NCI-H1436 treated with DMSO at 0.1 percent for 48 hours (cell line): ENCODE results near the gene SPAG5.

Experiments used
- DNase-seq: peaks from one replicate; lab custom pipeline; 2025; lab: John Stamatoyannopoulos, UW

The SPAG5 gene

DNA sequence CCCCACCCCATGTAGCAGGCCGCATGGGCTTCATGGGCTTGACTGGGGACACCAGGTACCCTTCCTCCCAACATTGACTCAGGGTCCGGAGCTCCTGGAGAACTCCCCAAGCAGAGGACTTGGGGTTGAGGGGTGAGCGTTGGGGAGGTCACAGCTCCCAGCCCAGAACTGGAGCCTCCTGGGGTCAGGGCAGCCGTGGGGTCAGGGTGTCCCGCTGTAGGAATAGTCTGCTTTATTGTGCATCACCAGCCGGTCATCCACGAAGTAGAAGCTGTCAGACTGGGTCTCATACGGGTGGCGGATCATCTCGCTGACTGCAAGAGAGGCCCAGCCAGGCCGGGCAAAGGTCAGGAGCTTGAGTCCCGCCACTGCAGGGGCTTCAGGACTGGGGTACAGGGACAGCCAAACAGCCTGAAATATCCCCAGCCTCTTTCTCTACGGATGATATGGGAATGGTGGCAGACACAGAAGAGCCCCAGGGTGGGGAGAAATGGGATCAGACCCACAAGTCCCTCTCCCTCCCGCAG, 51.7 kb downstream of the SPAG5 start:
- DNase-seq, result no peak

DNA sequence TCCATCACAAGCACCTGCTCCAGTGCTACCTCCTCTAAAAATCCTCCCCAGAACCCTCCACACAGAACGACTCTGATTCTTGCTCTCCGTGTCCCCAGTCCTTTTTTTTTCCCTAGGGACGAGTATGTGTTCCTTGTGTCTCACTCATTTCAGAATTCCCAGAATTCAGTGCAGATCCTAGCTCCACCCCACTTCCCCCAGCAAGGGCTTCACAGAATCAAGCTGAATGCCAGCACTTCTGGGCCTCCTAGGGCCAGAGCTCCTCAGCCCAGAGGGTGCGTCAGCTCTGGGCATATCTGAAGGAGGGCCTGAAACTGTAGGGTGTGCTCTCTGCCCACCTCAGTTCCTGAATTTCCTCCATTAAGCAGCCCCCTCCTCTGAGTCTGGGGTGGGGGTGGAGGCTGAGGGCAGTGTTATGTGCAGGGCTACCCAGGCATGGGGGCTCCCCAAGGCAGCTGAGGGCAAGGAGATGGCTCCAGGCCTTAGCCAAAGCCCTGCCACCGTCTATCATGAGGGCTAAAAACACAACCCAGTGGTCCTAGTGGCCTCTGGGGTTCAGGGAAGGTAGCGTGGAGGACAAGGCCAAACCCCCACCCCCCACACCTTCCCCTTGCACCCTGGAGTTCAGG, 52.9 kb downstream of the SPAG5 start:
- no peak for DNase-seq

DNA sequence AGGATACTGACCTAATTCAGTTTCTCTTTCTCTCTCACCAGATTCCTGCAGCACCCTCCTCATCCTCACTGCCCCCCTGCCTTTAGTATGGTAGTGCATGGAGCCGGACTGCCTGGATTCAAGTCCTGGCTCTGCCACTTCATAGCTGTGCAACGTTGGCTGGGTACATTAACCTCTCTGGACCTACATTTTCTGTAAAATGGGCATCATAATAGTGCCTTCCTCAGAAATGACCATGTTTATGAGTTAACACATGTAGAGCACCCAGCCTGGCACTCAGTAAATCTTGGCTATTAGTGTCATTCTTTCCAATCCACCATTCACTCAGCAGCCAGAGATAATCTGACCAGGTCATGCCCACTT, 53.7 kb downstream of the SPAG5 start:
- no peak for DNase-seq

DNA sequence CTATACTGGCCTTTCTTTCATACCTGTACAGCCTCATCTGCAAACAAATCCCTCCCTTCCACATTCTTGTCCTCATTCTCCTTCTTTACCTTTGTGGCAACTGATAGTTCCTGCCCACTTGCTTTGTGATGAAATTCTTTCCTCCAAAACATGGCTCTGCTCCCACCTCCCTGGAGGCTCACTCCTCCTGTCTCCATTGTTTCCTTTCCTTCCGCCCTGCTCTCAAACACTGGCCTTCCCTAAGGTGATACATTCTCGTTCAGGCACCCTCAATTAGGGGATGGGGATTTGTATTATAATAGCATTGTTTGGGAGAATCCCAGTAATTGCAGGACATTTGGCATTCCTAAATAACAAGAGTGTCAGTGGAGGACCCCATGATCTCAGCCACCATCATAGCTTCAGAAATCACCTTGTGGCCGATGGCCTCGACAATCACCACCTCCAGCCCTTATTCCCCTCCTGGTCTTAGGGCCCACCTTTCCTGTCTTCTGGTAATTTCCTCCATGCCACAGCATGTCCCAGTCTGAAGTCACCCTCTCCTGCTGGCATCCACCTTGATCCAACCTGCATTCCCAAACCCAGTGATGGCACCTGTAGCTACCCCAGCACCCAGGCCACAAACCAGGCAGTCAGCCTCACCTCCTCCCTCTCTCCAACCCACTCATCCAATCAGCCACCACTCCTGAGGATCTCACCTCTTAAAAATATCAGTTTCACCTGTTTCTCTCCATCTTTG, 54.3 kb downstream of the SPAG5 start:
- no peak for DNase-seq

DNA sequence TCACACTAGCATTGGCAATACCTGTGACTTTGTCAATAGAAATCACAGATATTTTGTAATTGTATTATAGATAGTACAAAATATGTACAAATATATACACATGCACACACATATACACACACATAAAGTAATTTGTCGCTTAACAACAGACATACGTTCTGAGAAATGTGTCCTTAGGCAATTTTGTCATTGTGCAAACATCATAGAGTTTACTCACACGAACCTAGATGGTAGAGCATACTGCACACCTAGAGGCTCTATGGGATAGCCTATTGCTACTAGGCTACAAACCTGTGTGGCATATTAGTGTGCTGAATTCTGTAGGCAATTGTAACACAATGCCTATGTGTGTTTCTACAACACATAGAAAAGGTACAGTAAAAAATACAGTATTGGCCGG, 57.4 kb downstream of the SPAG5 start:
- no peak for DNase-seq

DNA sequence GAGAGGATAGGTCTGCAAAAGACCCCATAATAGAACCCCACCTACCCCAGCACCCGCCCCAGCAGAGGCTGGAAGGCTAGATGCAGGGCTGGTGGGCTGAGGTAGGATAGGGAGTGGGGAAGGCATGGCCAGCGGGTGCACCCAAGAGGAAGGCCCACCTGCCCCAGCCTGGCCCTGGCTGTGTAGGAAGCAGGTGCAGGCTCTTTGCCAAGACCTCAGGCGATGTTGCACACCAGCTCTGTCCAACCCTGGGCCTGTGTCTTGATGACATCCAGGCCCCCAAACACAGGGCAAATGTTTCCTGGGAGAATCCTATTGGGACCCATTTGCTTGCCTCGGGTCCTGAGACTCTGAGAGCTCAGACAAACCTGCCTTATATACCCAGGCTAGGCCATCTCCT, 58.6 kb downstream of the SPAG5 start:
- DNase-seq, result no peak

DNA sequence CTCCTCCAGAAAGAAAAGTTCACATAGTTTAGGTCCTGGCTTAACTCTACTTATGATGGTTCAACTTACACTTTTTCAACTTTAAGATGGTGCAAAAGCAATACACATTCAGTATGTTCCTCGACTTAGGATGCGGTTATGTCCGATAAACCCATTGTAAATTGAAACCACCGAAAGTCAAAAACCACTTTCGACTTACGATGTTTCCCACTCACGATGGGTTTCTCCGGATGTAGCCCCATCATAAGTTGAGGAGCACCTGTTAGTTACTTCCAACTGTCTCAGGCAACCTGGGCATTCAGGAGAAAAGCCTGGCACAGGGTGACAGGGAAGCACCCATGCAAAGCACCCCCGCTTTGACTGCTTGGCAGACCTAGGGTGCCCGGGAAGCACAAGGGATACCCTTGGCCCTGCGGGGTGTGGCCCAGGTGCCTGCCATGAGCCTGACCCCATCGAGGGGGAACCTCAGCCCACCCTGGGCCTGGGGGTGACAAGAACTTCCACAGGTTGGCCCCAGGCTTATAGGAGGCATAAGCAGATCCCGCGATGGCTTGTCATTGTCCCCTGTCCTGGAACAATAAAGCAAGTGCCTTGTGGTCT, 60.4 kb downstream of the SPAG5 start:
- DNase-seq, result no peak

DNA sequence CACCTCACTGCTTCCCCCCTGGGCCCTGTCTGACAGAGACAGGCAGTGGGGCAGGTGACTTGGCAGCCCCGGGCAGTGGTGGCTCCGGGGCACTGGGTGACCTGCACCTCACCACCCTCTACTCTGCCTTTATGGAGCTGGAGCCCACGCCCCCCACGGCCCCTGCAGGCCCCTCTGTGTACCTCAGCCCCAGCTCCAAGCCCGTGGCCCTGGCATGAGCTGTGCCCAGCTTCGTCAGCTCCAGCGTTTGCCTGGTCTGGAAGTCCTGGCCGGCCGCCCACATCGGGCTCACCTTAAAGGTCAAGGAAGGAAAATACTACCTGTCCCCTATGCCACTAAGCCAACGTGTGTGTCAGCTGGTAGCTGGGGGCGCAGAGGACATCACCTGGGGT, 61.6 kb downstream of the SPAG5 start:
- no peak for DNase-seq

DNA sequence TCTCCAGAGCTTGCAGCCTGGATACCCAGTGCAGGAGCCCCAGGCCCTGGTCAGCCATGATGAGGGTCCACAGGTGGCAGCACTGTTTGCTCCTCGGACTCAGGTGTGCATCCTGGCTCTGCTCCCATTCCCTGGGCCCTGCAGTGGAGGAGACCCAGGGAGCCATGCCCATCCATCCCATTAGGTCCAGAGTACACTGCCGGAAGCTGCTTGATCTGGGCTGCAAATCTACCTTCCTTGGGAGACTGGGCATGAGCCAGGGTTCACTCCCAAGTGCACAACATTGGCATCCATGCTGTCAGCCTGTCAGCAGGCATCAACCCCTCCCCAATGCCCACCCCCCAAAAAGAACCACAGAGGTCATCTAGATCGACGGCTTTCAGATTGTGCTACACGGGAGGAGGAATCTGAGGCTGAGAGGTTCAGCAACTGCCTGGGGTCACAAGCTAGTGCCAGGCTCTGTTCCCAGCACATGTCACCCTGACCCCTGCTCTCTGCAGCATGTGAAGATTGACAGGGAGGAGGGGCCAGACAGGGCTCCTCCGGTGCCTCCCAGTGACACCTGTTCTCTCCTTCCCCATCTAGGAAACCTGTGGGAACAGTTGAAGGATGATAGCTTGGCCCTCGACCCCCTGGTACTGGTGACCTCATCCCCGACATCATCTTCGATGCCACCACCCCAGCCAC, 62.1 kb downstream of the SPAG5 start:
- DNase-seq, result no peak

DNA sequence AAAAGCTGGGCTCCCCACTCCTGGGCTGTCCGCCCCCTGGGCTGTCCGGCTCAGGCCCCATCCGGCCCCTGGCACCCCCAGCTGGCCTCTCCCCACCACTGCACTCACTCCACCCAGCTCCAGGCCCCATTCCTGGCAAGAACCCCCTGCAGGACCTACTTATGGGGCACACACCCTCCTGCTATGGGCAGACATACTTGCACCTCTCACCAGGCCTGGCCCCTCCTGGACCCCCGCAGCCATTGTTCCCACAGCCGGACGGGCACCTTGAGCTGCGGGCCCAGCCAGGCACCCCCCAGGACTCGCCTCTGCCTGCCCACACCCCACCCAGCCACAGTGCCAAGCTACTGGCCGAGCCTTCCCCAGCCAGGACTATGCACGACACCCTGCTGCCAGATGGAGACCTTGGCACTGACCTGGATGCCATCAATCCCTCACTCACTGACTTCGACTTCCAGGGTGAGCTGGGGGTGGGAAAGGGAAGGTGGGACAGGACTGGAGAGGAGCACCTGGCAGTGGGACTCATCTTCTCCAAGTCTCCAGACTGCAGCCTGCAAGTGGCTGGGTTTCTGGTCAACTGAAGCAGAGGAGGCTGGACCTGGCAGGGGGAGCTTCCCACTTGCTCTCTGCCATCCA, 64.0 kb downstream of the SPAG5 start:
- DNase-seq, result no peak

DNA sequence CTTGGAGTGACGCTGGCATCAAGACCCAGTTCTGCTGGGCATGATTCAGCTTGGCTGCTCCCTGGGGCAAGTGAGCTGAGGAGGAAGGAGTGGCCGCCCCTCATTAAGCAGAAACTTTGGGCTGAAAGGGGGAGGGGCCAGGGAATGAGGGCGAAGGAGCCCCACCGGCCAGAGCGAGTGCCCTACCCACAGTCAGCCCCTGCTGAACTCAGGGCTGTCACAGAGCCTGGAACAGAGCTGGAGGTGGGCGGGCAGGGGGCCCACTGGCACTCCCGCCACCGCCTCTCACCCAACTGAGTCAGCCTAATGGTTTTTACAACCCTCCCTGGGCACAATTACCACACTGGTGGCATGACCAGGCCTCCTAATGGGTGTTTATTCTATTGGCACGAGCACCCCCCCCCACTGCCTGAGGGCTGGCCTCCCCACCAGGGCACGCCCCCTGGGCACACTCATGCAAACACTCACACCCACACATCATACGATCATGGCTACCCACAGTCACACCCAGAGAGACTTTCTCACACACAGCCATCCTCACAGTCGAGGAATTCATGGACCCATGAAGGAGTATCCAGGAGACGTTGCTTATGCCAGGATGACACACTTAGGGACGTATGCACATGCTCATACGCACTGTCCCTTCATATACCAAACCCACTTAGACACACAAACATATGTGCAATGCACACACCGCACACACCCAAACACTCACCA, 65.6 kb downstream of the SPAG5 start:
- DNase-seq, result no peak

DNA sequence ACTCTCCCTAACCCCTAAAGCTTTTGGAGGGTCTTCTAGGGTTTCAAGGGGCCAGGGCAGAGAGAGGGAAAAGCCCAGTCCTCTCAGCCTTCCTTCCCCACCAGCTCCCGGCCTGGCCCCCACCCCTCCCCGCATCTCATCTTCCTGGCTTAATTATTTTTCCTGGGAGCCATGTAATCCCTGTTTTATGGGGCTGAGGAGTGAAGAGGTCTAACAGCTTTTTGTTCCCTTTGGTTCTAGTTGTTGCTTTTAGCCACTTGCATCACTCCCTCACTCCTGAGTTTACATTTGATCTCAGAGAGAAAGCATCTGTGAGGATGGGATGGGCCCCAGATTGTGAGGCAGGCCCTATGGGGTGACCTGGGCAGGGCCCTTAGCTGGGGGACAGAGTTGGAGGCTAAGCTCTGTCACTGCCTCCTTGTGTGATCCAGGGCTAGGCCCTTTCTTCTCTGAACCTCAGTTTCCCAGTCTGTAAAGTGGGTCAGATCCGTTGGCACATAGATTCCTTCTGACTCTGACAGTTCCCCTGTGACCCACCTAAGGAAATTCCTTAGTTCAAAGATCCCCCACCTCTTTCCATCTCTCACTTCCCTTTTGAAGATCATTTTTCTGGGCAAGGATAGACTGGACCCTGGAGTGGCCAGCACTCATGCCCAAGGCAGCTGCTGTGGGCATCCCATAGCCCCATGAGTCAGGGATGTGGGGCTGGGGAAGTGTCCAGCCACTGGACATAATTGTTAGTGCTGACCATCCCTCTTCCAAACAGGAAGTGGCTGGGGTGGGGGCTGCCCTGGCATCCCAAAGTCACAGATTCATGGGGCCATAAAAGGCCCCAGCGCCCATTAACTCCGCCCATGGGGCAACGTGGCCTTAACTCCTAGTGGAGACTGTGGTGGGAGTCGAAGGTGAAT, 66.5 kb downstream of the SPAG5 start:
- no peak for DNase-seq

DNA sequence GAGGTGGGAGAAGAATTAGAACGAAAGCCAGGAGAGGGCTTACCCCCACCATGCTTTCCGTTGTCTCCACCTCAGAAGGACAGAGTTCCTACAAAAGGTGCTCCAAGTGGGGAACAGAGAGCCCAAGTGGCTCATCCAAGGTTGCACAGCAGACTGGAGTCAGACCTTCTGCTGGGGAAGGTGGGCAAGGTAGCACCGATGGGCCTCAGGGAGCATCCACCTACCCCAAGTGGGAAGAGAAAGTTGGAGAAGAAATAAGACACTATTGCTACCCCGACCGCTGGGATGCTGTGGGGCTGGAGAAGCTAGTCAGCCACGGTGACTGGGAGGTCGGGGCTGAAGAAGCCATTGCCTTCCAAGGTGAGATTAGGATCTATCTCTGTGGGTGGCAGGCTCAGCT, 67.9 kb downstream of the SPAG5 start:
- DNase-seq, result no peak

DNA sequence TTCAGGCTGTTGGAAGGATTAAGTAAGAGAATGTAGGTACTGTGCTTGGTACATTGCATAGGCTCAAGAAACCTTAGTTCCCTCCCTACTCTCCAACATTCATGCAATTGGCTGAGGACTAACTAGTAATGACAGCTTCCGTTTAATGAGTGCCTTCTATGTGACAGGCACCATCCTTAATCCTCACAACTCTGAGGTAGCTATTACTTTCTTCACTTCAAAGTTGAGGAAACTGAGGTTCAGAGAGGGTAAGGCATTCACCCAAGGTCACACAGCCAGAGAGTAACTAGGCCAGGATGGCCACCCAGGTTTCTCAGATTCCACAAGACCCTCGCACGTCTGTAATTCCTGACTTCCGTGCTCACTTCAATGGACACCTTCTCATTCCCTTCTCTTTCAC, 68.6 kb downstream of the SPAG5 start:
- no peak for DNase-seq

DNA sequence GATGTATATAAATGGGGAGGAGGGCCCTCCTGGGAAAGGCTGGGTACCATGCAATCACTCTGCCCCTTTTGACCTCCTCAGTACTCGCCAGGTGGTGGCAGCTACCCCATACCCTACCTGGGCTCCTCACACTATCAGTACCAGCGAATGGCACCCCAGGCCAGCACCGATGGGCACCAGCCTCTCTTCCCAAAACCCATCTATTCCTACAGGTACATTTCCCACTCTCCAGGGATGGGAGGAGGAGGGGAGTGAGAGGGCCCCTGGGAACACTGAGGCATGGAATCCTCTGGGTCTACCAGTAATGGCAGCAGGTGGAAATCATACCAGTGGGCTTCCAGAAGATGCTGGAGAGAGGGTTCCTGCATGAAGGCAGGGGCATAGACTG, 69.8 kb downstream of the SPAG5 start:
- DNase-seq, result no peak

DNA sequence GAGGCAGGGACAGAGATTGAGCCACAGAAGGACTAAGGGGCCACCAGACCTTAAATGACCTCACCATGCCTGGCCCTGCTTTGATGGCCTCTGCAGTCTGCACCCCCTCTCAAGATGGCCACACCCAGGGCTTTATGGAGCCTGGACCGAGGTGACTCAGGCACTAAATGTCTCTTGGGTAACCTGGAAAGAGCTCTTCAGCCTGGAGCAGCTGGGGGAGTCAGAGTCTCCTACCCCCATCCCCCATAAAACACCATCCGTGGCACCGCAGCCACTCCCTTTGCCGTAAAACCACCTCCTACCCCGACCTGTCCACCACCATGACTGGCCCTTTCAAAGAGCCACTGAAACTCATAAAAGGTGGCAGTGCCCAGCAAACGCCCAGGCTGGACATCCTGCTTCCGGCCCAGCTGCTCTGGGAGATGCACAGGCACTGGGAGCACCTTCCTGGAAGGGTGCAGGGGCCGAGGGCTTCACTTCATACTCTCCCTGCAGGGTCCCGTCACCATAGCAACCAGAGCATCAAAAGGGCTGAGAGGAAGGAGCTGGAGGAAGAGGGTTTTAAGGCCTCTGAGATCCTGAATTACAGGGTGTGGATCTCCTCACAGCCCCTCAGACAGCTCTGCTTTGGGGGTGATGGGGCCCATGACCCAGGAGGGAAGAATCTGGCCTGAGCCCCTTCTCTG, 70.4 kb downstream of the SPAG5 start:
- no peak for DNase-seq

DNA sequence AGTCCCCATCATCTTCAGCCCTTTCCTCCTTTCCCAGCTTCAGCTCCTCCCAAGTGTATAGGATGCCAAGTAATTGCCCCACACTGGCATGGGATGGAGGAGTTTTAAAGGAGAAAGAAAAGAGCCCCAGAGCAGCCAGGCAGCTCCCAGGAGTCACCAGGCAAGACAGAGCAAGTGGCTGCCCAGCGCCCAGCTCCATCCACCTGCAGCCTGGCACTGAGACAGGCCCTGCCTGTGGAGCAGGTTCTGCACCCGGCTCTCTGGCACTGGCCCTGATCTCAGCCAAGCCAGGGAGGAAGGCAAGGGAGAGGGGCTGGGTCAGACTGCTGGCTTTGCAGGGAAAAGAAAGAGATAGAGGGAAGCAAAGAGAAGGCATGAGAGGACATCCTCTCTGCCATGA, 71.0 kb downstream of the SPAG5 start:
- DNase-seq, result no peak
